HG03575 (cell line): Measurements from ENCODE around the gene CORO7.
"Not testable (repeated sequence)": the region's sequence is repeated elsewhere in the genome, so short reads cannot be mapped to it uniquely, and the experiment has no call there.

Experiments
- ATAC-seq: cut with Tn5 transposase; IDR thresholded peaks from one replicate; pipeline ENCODE4 v1.9.1; 2021; ENCODE audit not compliant: unreplicated experiment, insufficient number of reproducible peaks, low FRiP score; ENCODE audit errors: extremely low read depth

The CORO7 gene

DNA sequence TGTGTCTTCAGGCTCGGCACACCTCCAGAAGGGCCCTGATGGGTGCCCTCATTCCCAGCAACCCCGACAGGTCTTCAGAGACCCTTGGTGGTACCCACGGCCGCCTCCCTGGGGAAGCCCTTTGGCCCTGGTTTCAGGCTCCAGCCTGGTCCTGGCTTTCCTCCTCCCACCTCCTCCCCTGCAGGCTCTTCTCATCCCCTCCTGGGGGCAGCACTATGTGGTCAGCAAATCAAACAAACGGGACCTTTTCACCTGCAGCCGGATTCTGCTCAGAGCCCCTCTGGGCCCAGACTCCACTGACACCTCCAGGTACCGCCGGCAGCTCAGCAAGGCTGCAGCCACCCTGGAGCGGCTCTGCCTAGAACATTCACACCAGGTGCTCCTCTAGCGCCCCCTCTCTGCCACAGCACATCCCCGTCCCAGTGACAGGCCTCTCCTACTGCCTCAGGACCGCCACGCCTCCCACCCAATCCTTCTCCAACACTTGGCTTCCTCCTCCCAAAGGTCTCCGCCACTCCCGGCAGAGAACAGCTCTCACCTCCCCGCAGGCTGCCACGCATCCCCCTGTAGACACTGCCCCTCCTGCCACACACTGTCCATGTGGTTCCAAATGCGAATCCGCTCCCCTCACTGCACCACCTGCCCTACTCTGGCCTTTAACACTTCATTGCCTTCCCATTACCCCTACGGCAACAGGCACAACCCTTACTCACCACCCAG lies 12.0 kb downstream of the CORO7 start:
- no peak for ATAC-seq

DNA sequence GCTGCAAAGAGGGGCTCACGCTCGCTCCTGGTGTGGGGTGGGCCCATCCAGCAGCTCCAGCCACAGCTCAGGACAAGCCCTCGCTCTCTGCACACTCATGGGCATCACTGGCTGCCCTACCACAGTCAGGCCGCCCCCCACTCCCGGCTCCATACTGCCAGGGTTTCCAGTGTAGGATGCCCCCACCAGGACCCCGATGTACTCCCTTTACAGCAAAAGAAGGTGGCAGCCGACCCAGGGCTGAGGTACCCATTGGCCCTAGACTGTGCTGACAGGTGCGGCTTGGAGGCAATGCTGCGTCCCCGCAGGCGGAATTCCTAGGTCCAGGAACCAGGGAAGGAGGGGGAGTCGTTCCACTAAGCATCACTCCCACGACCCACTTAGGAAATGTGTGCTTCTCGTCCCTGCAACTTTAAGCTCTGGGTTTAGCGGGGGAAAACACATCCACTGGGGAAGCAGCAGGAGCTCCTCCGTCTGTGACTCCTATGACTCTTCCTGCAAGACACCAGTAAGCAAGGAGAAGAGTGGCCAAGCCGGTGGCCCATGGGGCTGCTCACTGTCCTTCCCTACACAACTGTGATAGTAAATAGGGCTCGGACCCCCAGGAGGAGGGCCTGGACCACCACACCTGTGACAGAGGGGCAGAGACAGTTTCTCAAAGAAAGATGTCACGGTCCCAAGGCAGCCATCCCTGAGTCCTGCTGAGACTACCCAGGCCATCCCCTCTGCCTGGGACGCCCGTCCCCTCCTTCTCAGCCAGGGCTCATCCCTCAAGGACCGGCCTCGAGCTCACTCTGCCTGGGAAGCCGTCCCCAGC lies 13.1 kb downstream of the CORO7 start:
- no peak for ATAC-seq

DNA sequence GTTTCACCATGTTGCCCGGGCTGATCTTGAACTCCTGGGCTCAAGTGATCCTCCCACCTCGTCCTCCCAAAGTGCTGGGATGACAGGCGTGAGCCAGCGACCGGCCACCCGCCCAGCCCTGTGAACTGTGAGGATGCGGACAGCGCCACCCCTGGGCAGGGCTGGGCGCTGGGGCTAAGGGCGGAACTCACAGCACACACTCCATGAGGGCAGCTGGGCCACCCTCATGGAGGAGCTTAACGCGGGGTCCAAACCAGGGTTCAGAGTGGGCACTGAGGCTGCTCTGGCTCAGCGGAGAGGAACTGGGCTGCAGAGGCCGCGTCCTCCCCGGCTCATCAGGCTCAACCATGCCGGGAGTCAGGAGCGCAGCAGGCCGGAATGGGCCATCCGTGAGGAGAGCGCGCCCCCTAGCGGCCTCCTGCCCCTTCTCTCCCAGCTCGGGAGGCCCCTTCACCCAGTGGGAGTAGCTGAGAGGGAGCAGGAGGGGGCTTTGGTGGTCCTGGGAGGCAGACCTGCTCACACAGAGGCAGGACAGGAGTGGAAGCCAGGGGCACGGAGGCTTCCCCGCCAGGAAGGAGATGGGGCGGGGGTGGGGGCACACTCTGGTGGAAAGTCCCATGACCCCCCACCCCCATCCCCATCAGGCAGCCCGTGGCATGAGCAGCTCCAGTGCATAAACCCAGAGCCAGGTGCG lies 13.8 kb downstream of the CORO7 start:
- no peak for ATAC-seq

DNA sequence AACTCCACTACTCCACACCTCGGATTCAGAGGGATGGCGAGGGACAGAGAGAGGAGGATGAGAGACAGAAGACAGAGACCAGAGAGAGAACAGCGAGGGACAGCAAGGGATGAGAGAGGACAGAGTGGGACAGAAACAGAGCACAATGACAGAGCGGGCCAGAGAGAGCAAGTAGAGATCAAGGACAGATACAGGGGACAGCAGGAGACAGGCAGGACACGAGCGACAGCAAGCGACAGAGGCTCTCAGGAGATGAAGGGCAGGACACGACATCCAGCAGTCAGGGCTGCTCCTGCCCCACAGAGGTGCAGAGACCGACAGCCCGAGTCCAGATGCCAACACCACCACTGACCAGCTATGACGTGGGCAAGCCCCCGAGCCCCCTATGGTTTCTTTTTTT lies 14.9 kb downstream of the CORO7 start:
- ATAC-seq: no peak

DNA sequence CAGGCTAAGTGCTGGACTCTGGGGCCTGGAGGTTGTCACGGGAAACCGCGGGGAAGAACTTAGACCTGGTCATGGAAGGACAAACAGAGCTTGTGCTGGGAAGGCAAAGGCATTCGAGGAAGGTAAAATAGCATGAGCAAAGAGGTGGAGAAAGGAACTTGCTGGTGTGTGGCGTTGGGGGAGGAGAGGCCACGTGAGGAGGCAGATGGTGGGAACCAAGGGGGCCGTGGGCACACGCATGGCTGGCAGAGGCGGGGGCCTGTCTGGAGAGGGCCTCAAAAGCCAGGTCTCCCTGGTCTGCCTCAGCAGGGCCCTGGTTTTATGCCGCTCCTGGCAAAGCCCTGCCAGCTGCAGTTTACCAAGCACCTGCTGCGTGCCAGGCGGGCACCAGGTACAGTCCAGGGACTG lies 15.3 kb downstream of the CORO7 start:
- no peak for ATAC-seq

DNA sequence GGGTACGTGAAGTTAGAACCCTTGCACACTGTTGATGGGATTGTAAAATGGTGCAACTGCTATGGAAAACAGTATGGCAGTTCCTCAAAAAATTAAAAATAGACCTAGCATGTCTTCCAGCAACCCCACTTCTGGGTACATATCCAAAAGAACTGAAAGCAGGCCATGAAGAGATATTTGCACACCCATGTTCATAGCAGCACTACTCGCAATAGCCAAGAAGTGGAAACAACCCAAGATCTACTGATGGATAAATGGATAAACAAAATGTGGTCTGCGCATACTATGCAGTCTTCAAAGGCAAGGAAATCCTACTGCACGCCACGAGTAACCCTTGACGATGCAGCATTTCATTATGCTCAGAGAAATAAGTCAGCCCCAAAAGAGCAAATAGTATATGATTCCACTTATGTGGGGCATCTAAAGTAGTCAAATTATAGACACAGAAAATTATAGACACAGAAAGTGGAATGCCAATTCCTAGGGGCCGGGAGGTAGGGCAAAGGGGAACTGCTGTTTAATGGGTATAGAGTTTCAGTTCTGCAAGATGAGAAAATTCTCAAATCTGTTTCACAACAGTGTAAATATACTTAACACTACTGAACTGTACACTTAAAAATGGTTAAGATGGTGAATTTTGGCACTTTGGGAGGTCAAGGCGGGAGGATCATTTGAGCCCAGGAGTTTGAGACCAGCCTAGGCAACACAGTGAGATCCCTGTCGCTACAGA lies 17.2 kb downstream of the CORO7 start:
- no peak for ATAC-seq

DNA sequence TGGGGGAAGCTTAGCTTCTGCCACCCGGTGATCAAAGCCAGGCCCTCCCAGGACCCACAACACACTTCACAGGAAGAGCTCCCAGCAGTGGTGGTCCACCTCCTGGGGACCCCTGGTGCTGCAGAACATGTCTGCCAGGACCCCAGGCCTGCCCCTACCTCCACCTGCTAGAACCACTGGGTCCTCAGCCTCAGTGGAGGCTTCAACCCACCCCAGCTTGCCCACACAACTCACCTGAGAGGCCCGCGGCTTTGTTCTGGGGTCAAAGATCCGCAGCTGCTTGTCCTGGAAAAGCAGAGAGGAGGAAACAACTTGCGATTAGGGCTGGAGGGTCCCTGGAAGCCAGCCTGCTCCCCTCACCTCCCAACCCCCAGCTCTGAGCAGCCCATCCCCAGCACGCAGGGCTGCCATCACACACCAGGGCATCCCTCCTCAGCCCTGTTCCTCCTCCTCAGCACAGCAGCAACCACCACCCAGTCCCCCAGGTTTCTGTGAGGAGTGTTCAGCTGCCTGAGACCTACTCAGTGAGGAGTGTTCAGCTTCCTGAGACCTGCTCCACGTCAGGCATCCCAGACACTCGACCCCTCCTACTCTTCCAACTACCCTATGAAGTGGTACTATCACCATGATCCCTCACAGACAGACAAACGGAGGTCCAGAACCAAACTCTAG lies 21.2 kb downstream of the CORO7 start:
- no peak for ATAC-seq

DNA sequence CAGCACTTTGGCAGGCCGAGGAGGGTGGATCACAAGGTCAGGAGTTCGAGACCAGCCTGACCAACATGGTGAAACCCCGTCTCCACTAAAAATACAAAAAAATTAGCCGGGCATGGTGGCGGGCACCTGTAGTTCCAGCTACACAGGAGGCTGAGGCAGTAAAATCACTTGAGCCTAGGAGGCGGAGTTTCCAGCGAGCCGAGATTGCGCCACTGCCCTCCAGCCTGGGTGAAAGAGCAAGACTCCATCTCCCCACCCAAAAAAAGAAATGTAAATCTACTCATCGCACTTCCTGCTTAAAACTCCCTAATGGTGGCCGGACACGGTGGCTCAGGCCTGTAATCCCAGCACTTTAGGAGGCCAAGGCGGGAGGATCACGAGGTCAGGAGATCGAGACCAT lies 22.5 kb downstream of the CORO7 start:
- ATAC-seq: not testable (repeated sequence)

DNA sequence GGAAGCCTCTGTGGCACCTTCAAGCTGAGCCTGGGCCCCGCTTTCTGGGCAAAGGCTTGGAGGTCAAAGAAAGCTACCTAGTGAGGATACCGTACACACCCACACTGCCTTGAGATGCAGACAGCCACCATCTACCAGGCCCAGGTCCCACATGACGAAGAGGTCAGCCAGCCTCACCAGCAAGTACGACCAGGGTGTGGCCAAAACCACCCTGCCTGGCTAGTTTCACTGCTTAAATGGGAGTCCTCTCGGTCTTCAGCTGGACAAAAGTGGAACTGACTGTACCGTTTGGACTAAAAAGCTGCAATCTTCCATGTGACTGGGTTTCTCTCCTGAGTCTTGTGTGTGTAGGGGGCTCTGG lies 23.2 kb downstream of the CORO7 start:
- no peak for ATAC-seq

DNA sequence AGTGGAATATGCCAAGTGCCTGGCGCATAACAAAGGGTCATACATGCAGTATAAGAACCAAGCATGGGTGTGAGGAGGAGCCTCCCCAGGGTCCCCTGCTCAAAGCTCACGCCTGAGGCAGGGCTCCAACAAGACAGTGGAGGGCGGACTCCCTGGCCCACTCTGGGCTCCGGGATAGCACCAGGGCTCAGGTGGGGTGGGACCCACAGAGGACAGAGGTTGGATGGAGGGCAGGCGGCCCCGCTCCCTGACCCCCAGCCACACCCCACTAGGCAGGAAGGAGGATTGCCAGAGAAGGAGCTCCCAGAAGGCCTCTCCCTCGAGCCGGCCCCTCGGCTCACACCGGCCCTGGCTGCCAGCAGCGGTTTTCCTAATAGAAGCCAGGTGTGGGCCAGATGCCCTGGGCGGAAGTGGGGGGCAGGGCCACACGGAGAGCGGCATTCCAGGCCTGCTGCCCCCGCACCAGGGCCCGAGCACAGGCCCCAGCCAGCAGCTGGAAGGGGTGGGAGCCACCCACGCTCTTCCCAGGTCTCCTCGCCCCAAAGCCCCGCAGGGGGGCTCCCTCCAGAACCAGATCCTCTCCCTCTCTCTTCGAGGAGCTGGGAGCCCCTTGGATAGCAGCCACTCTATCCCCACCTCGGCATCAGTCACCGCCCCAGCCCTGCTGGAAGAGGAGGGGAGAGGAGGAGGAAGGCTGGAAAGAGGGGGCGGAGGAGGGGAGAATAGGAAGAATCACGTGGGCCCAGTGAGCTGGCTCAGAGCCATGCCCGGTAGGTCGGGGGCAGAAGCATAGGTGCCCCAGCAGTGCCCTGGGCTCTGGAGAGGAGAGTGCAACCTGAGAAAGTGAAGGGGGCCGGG lies 23.8 kb downstream of the CORO7 start:
- ATAC-seq: no peak

DNA sequence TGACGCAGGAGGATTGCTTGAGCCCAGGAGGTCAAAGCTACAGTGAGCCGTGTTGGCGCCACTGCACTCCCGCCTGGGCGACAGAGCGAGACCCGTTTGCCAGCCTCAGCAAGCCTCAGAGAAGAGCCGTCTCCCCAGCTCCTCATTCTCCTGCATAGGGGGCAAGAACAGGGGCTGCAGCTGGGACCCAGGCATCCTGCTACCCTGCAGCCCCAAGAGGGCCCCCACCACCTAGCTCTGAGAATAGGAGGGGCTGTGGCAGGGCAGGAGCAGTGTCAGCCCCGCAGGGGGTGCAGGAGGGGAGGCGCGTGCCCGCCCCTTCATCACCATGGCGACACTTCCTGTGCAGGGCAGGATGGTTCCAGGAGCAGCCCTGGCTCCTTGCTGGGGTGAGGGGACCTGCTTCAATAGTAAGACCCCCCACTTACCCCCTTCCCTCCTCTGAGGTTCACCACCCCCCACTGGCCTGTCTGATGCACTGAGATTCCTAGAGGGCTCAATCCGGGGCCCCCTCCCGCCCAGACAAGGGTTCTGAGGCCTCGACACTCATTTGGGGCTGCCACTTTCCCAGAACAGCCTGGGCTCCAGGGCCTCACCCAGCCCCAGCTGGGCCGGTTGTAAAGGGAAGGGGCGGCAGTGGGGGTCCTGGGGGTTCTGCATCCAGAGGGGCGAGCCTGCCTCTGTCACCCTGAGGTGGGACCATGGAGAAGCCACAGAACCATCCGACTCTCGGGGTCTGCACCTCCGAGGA lies 24.6 kb downstream of the CORO7 start:
- no peak for ATAC-seq

DNA sequence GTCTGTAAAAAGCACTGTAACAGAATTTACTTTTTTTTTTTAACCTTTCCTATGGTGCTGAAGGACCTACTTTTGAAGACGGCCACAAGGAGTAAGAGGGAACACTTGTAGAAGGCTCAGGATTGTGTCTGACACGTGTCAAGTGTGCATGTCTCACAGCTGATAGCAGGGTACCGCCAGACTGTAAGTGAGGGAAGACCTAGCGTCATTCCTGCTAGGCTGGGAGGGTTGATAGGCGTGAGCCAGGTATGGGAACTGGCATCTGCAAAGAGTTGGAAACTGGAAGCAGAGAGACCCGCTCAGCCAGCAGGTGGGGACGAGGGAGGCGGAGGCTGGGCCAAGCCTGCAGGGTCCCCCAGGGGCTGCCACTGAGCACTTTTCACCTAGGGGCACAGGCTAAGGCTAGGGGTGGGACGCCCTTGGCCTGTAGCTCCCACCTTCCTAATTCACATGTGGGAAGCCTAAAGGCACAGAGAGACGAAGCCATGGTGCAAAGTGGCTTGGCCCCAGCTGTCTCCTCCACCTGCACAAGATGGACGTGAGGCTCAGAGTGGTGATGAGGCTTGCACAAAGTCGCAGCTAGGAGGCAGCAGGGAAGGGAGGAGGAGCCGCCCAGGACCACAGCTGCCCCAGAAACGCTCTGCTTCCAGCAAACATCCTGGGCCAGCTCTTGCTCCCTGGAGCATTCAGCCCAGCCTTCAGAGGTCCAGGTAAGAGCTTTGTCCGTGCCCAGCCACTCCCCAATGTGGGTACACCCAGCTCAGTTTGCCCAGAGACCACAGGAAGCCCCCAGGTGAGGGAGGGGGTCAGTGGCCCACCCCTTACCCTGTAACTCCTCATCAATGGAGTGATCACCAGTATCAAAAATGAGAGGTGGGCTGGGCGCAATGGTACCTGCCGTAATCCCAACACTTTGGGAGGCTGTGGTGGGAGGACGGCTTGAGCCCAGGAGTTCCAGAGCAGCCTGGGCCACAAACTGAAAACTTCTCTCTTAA lies 25.8 kb downstream of the CORO7 start:
- no peak for ATAC-seq

DNA sequence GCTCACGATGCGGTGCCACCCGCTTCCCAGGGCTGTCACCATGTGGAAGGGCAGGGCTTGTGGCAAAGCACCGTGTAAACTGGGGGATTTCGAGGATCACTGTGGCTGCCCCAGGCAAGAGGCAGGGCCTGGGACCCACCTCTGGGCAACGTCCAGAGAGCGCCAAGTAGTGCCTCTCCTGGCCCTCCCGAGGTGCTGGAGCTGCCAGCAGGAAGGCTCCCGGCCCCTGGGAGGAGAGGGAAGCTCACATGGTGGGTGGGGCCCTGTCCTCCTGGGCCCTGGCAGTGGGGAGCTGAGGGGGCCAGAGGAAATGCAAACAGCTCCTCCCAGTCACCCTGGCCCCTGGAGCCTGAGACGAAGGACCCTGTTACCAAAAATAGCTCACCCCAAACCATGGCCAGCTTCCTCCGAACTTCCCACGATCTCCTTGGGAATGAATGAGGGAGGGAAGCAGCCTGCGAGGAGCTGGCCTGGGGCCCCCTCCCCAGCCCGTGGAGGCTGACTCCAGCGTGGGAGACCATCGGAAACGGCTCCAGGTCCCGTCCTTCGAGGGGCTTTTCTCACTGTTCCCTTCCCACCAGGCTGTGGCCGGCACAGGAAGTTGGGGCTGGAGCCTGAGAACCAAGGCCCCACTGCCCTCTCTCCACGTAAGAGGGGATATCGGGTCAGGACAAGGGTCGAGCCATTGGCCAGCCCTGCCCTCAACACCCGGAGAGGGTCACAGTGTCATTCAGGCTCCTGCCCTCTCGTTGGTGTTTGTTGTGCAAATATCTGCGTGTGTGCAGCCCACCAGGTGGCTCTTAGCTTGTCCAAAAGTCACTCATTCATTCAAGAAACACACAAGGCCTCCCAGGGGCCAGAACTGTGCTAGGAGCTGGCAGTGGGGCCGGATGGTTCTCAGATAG lies 27.1 kb downstream of the CORO7 start:
- ATAC-seq: no peak

DNA sequence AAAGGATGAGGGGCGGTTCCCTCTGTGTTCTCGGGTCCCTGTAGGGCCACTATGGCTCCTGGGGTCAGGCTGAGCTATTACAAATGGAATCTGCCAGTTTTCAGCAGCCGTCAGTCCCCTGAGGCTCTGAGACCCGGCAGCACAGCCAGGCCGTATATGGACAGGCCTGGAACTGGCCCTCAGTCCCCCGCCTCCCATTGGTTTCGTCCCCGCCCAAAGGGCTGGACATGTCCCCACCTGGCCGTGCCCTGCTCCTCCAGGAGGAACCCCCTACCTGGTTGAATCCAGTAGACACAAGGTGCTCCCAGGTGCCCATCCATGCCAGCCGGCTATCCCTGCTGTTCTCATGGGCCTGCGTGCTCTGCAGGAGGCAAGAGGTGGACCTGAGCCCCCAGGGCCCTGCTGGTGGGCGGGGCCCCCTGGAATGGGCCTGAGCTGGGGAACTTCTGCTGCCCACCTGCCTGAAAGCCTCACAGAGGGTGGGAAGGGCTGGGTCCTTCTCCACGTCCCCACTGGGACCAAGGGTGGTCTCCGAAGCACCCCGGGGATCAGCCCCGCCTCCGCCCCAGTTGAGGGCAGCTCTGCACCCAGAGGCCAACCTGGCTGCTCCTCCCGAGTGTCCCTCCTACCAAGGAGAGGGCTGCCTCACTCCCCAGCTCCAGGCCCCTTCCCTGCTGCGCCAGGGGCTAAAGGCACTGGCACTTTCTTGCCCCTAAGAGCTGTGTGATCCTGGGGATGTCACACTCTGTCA lies 27.9 kb downstream of the CORO7 start:
- no peak for ATAC-seq

DNA sequence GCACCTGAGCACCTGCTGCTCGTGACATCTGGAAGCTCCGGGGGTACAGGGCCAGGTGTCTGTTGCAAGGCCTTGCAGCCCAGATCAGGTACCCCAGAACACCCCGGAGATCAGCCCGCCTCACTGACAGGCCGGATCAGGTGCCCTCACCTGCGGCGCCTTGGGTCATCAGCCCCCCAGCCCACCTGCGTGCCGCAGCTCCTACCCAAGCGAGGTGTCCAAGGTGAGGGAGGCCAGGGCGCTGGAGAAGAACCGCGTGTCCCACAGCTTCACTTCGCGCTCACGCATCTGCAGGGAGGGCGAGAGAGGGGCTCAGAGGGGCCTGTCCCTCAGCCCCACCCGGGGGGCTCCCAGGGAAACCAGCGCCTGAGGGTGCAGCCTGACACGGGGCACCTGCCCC lies 28.6 kb downstream of the CORO7 start:
- no peak for ATAC-seq
